Measurements from ENCODE around the gene S100B. TPM values are rescaled to one million over a fixed set of nuclear protein-coding genes. Genes with fewer than 3 reads are reported as not detected.
A peak's percentile ranks its signal among the peaks of the same experiment; 100 is the strongest.

The S100B gene
- total RNA-seq, 2 experiments from 2014 or later: 0.25 to 0.32 TPM

- no peaks in the 10 kb centered on the region for H3K27me3 Mint-ChIP-seq
- peaks cover 65% of the 10 kb centered on the region for H3K4me1 Mint-ChIP-seq
- DNase-seq: no peak
- POLR2A ChIA-PET: interaction anchor here (1.0 kb wide), 1 partner anchor 10 kb away, joined by 3 read pairs; no protein-coding TSS in a partner anchor
- peaks cover 87% of the 10 kb centered on the region for H3K36me3 Mint-ChIP-seq (ENCODE audit: low read depth)
- CTCF ChIA-PET: interaction anchor here (1.0 to 1.9 kb wide), 2 partner anchors 10 to 26 kb away, joined by 3 to 10 read pairs; no protein-coding TSS in a partner anchor
- H3K27ac Mint-ChIP-seq: peak overlapping the region; percentile 95
- no peaks in the 10 kb centered on the region for H3K9me3 Mint-ChIP-seq
- no peak overlapping the region for H3K4me3 Mint-ChIP-seq
These were observed 43.3 kb downstream of the S100B start for GRCh38 chr21:46561445-46562090.

- Mint-ChIP-seq H3K9me3 (no peaks in the 10 kb centered on the region), H3K36me3 (ENCODE audit: low read depth) (peaks cover 84% of the 10 kb centered on the region), H3K27ac (peak overlapping the region; percentile 95), H3K27me3 (no peaks in the 10 kb centered on the region), H3K4me1 (peaks cover 65% of the 10 kb centered on the region), H3K4me3 (peak overlapping the region; percentile 65)
- ChIA-PET POLR2A (interaction anchor here (1.0 kb wide), 1 partner anchor 9 kb away, joined by 3 read pairs; no protein-coding TSS in a partner anchor), CTCF (interaction anchor here (0.7 to 1.9 kb wide), 3 partner anchors 9 to 103 kb away, joined by 3 to 10 read pairs (median 3); no protein-coding TSS in a partner anchor)
- DNase-seq: peak; percentile 25
These were observed 44.1 kb downstream of the S100B start for GRCh38 chr21:46560568-46561444.

GRCh38 chr21:46559291-46559983 is 45.4 kb downstream of the S100B start:
- peak overlapping the region; percentile 65 for H3K4me3 Mint-ChIP-seq
- CTCF ChIA-PET: interaction anchor here (0.7 to 1.6 kb wide), 5 partner anchors 11 to 88 kb away, joined by 3 read pairs; no protein-coding TSS in a partner anchor
- no peaks in the 10 kb centered on the region for H3K27me3 Mint-ChIP-seq
- H3K36me3 Mint-ChIP-seq (ENCODE audit: low read depth): peaks cover 79% of the 10 kb centered on the region
- peak; percentile 70 for DNase-seq
- no peaks in the 10 kb centered on the region for H3K9me3 Mint-ChIP-seq
- POLR2A ChIA-PET: interaction anchor here (0.6 to 0.7 kb wide), 2 partner anchors 15 to 80 kb away, joined by 3 to 15 read pairs; no protein-coding TSS in a partner anchor
- H3K4me1 Mint-ChIP-seq: peaks cover 68% of the 10 kb centered on the region
- peak overlapping the region; percentile 95 for H3K27ac Mint-ChIP-seq

- H3K27ac Mint-ChIP-seq: peak overlapping the region; percentile 95
- POLR2A ChIA-PET: no interaction called here
These were observed 46.9 kb downstream of the S100B start for GRCh38 chr21:46557919-46558392.

GRCh38 chr21:46557469-46557868 is 47.4 kb downstream of the S100B start:
- no peak for DNase-seq
- Mint-ChIP-seq H3K4me1 (peaks cover 73% of the 10 kb centered on the region), H3K36me3 (ENCODE audit: low read depth) (peaks cover 78% of the 10 kb centered on the region), H3K9me3 (no peaks in the 10 kb centered on the region), H3K27ac (no peak overlapping the region), H3K4me3 (no peak overlapping the region), H3K27me3 (no peaks in the 10 kb centered on the region)
- ChIA-PET CTCF (interaction anchor here (1.4 kb wide), 1 partner anchor 24 kb away, joined by 3 read pairs; no protein-coding TSS in a partner anchor), POLR2A (no interaction called here)

More at GRCh38 chr21:46557919-46558392, 46.9 kb downstream of the S100B start:
- Mint-ChIP-seq H3K27me3 (no peaks in the 10 kb centered on the region), H3K4me3 (no peak overlapping the region), H3K4me1 (peaks cover 71% of the 10 kb centered on the region), H3K9me3 (no peaks in the 10 kb centered on the region), H3K36me3 (ENCODE audit: low read depth) (peaks cover 79% of the 10 kb centered on the region)
- CTCF ChIA-PET: interaction anchor here (1.4 to 1.6 kb wide), 2 partner anchors 24 to 36 kb away, joined by 3 read pairs; no protein-coding TSS in a partner anchor
- DNase-seq: no peak

- Mint-ChIP-seq H3K27me3 (no peaks in the 10 kb centered on the region), H3K9me3 (no peaks in the 10 kb centered on the region), H3K4me1 (peaks cover 72% of the 10 kb centered on the region), H3K36me3 (ENCODE audit: low read depth) (peaks cover 76% of the 10 kb centered on the region), H3K4me3 (no peak overlapping the region), H3K27ac (no peak overlapping the region)
- CTCF ChIA-PET: interaction anchor here (0.6 to 0.7 kb wide), 2 partner anchors 282 to 404 kb away, joined by 3 to 4 read pairs; no protein-coding TSS in a partner anchor
- DNase-seq: no peak
- POLR2A ChIA-PET: no interaction called here
These were observed 48.1 kb downstream of the S100B start for GRCh38 chr21:46556802-46557201.

- Mint-ChIP-seq H3K36me3 (ENCODE audit: low read depth) (peaks cover 74% of the 10 kb centered on the region), H3K4me3 (no peak overlapping the region), H3K4me1 (peaks cover 72% of the 10 kb centered on the region), H3K27ac (peak overlapping the region; percentile 0), H3K27me3 (no peaks in the 10 kb centered on the region), H3K9me3 (no peaks in the 10 kb centered on the region)
- ChIA-PET POLR2A (no interaction called here), CTCF (interaction anchor here (0.6 to 0.9 kb wide), 2 partner anchors 8 to 31 kb away, joined by 3 to 4 read pairs; no protein-coding TSS in a partner anchor)
- no peak for DNase-seq
These were observed 49.2 kb downstream of the S100B start for GRCh38 chr21:46555678-46556077.

- POLR2A ChIA-PET: no interaction called here
- CTCF ChIA-PET: interaction anchor here (0.9 kb wide), 1 partner anchor 9 kb away, joined by 3 read pairs; no protein-coding TSS in a partner anchor
- peak overlapping the region; percentile 16 for H3K27ac Mint-ChIP-seq
These were observed 49.7 kb downstream of the S100B start for GRCh38 chr21:46555225-46555617.

GRCh38 chr21:46554431-46555224 is 50.3 kb downstream of the S100B start:
- peaks cover 70% of the 10 kb centered on the region for H3K4me1 Mint-ChIP-seq
- H3K27me3 Mint-ChIP-seq: no peaks in the 10 kb centered on the region
- peaks cover 70% of the 10 kb centered on the region for H3K36me3 Mint-ChIP-seq (ENCODE audit: low read depth)
- ChIA-PET CTCF (interaction anchor here (0.9 kb wide), 2 partner anchors 9 to 11 kb away, joined by 3 read pairs; no protein-coding TSS in a partner anchor), POLR2A (no interaction called here)
- no peaks in the 10 kb centered on the region for H3K9me3 Mint-ChIP-seq
- H3K4me3 Mint-ChIP-seq: no peak overlapping the region
- H3K27ac Mint-ChIP-seq: peak overlapping the region; percentile 16
- no peak for DNase-seq

More at GRCh38 chr21:46555225-46555617, 49.7 kb downstream of the S100B start:
- Mint-ChIP-seq H3K27me3 (no peaks in the 10 kb centered on the region), H3K4me1 (peaks cover 72% of the 10 kb centered on the region), H3K9me3 (no peaks in the 10 kb centered on the region), H3K4me3 (no peak overlapping the region), H3K36me3 (ENCODE audit: low read depth) (peaks cover 74% of the 10 kb centered on the region)
- DNase-seq: no peak

- ChIA-PET POLR2A (no interaction called here), CTCF (interaction anchor here (0.9 kb wide), 1 partner anchor 12 kb away, joined by 3 read pairs; no protein-coding TSS in a partner anchor)
- Mint-ChIP-seq H3K9me3 (peaks cover under 1% of the 10 kb centered on the region), H3K36me3 (ENCODE audit: low read depth) (peaks cover 72% of the 10 kb centered on the region), H3K27me3 (no peaks in the 10 kb centered on the region), H3K27ac (no peak overlapping the region), H3K4me3 (no peak overlapping the region), H3K4me1 (peaks cover 69% of the 10 kb centered on the region)
- DNase-seq: no peak
These were observed 50.9 kb downstream of the S100B start for GRCh38 chr21:46553993-46554392.

- H3K4me3 Mint-ChIP-seq: no peak overlapping the region
- DNase-seq: no peak
- POLR2A ChIA-PET: no interaction called here
These were observed 52.0 kb downstream of the S100B start for GRCh38 chr21:46552865-46553379.

More at GRCh38 chr21:46552865-46553379, 52.0 kb downstream of the S100B start:
- CTCF ChIA-PET: interaction anchor here (0.6 to 1.9 kb wide), 2 partner anchors 8 to 1333 kb away, joined by 4 to 10 read pairs; no protein-coding TSS in a partner anchor
- H3K4me1 Mint-ChIP-seq: peaks cover 71% of the 10 kb centered on the region
- no peaks in the 10 kb centered on the region for H3K27me3 Mint-ChIP-seq
- H3K9me3 Mint-ChIP-seq: peaks cover 5% of the 10 kb centered on the region
- H3K36me3 Mint-ChIP-seq (ENCODE audit: low read depth): peaks cover 77% of the 10 kb centered on the region
- H3K27ac Mint-ChIP-seq: peak overlapping the region; percentile 92
